ENCODE measurements around the gene OR51G2.

The OR51G2 gene

GRCh38 chr11:4947505-4947904 lies 28.4 kb upstream of the OR51G2 start, which contains the start of gene OR51A4:
Gene OR51A4, minus strand, starts transcription at chr11:4947605. Its CDS starts 505 bp downstream, at chr11:4947100.
- no peaks in the 10 kb centered on the region for H3K4me1 ChIP-seq (ENCODE audit: insufficient read depth, poor library complexity, severe bottlenecking)
- H3K36me3 ChIP-seq (ENCODE audit: low read depth): no peaks in the 10 kb centered on the region
- TF ChIP-seq CTCF (IDR thresholded peaks at IDR 0.05; ENCODE audit: poor library complexity, severe bottlenecking): no peak
- no peaks in the 10 kb centered on the region for H3K9me3 ChIP-seq (ENCODE audit: severe bottlenecking)
- DNase-seq (ENCODE audit: low spot score) (no peak), ATAC-seq (ENCODE audit: low read depth) (no peak)
- H3K4me3 ChIP-seq (ENCODE audit: severe bottlenecking): no peak within 1 kb of the TSS
- H3K27me3 ChIP-seq (ENCODE audit: insufficient read depth, poor library complexity, severe bottlenecking): no peaks in the 10 kb centered on the region
- H3K27ac ChIP-seq (ENCODE audit: poor library complexity, severe bottlenecking): no peak within 1 kb of the TSS

- DNase-seq (ENCODE audit: low spot score) (no peak), ATAC-seq (ENCODE audit: low read depth) (no peak)
- no peaks in the 10 kb centered on the region for H3K36me3 ChIP-seq (ENCODE audit: low read depth)
- H3K4me3 ChIP-seq (ENCODE audit: severe bottlenecking): no peak overlapping the region
- H3K27me3 ChIP-seq (ENCODE audit: insufficient read depth, poor library complexity, severe bottlenecking): peaks cover 4% of the 10 kb centered on the region
- H3K4me1 ChIP-seq (ENCODE audit: insufficient read depth, poor library complexity, severe bottlenecking): no peaks in the 10 kb centered on the region
- TF ChIP-seq CTCF (IDR thresholded peaks at IDR 0.05; ENCODE audit: poor library complexity, severe bottlenecking): no peak
- no peaks in the 10 kb centered on the region for H3K9me3 ChIP-seq (ENCODE audit: severe bottlenecking)
- H3K27ac ChIP-seq (ENCODE audit: poor library complexity, severe bottlenecking): no peak overlapping the region
Observed at GRCh38 chr11:4936745-4937144, 17.6 kb upstream of the OR51G2 start.

- DNase-seq (ENCODE audit: low spot score): no peak
- TF ChIP-seq CTCF (IDR thresholded peaks at IDR 0.05; ENCODE audit: poor library complexity, severe bottlenecking): no peak
Observed at GRCh38 chr11:4932751-4933150, 13.6 kb upstream of the OR51G2 start.

GRCh38 chr11:4926608-4927007 lies 7.5 kb upstream of the OR51G2 start:
- no peaks in the 10 kb centered on the region for H3K36me3 ChIP-seq (ENCODE audit: low read depth)
- no peak overlapping the region for H3K27ac ChIP-seq (ENCODE audit: poor library complexity, severe bottlenecking)
- no peaks in the 10 kb centered on the region for H3K4me1 ChIP-seq (ENCODE audit: insufficient read depth, poor library complexity, severe bottlenecking)
- no peak overlapping the region for H3K4me3 ChIP-seq (ENCODE audit: severe bottlenecking)
- TF ChIP-seq CTCF (IDR thresholded peaks at IDR 0.05; ENCODE audit: poor library complexity, severe bottlenecking): no peak
- no peak for ATAC-seq (ENCODE audit: low read depth)
- no peaks in the 10 kb centered on the region for H3K27me3 ChIP-seq (ENCODE audit: insufficient read depth, poor library complexity, severe bottlenecking)
- no peak for DNase-seq (ENCODE audit: low spot score)
- no peaks in the 10 kb centered on the region for H3K9me3 ChIP-seq (ENCODE audit: severe bottlenecking)

More at GRCh38 chr11:4932751-4933150, 13.6 kb upstream of the OR51G2 start:
- Histone ChIP-seq H3K27ac (ENCODE audit: poor library complexity, severe bottlenecking) (no peak overlapping the region), H3K27me3 (ENCODE audit: insufficient read depth, poor library complexity, severe bottlenecking) (no peaks in the 10 kb centered on the region), H3K4me3 (ENCODE audit: severe bottlenecking) (no peak overlapping the region), H3K4me1 (ENCODE audit: insufficient read depth, poor library complexity, severe bottlenecking) (no peaks in the 10 kb centered on the region), H3K36me3 (ENCODE audit: low read depth) (no peaks in the 10 kb centered on the region), H3K9me3 (ENCODE audit: severe bottlenecking) (no peaks in the 10 kb centered on the region)
- ATAC-seq (ENCODE audit: low read depth): no peak

GRCh38 chr11:4924239-4924638 lies 5.1 kb upstream of the OR51G2 start, which contains the start of gene OR51G1:
Gene OR51G1, minus strand, starts transcription at chr11:4924339. Its CDS starts 0 bp downstream, at chr11:4924339.
- TF ChIP-seq CTCF (IDR thresholded peaks at IDR 0.05; ENCODE audit: poor library complexity, severe bottlenecking): no peak
- ATAC-seq (ENCODE audit: low read depth): no peak

More at GRCh38 chr11:4924239-4924638, 5.1 kb upstream of the OR51G2 start, which contains the start of gene OR51G1:
- Histone ChIP-seq H3K27ac (ENCODE audit: poor library complexity, severe bottlenecking) (no peak within 1 kb of the TSS), H3K4me1 (ENCODE audit: insufficient read depth, poor library complexity, severe bottlenecking) (no peaks in the 10 kb centered on the region), H3K36me3 (ENCODE audit: low read depth) (no peaks in the 10 kb centered on the region), H3K9me3 (ENCODE audit: severe bottlenecking) (no peaks in the 10 kb centered on the region), H3K27me3 (ENCODE audit: insufficient read depth, poor library complexity, severe bottlenecking) (no peaks in the 10 kb centered on the region), H3K4me3 (ENCODE audit: severe bottlenecking) (no peak within 1 kb of the TSS)
- no peak for DNase-seq (ENCODE audit: low spot score)
